CD14-positive monocyte (primary cell): ENCODE data around the gene CDH4. TPM values are rescaled to one million over a fixed set of nuclear protein-coding genes. Genes with fewer than 3 reads are reported as not detected.

ENCODE experiments used
- DNase-seq, 3 donors: peaks; one replicate each; pipeline ENCODE4 v3.0.0-alpha.2; 2011 to 2022
- H2AFZ ChIP-seq: 2 replicates; pipeline ENCODE4 v1.6.0; 2012; ENCODE audit warnings: mild to moderate bottlenecking, low read depth, low read length, inconsistent platforms; ENCODE audit not compliant: insufficient read depth, poor library complexity, severe bottlenecking
- H3K27ac ChIP-seq, 2 donors: 1 replicate in 1 of 2; 2 replicates in 1 of 2; pipeline ENCODE4 v1.5.1; 2012 to 2013; ENCODE audit warnings: low read length in 2 of 2, control low read depth in 1 of 2, inconsistent platforms in 1 of 2, low read depth in 1 of 2, mild to moderate bottlenecking in 1 of 2
- H3K27me3 ChIP-seq, 2 donors: one replicate each; pipeline versions ENCODE4 v1.6.0 to v1.6.1; 2011 to 2013; ENCODE audit warnings: low read length in 2 of 2; ENCODE audit not compliant: control insufficient read depth in 2 of 2, insufficient read depth in 2 of 2
- H3K36me3 ChIP-seq, 2 donors: replicated peaks in 1 of 2; 1 replicate in 1 of 2; 2 replicates in 1 of 2; pipeline versions ENCODE4 v1.5.1 to v1.6.1; 2012 to 2013; ENCODE audit warnings: low read length in 2 of 2, control low read depth in 1 of 2, inconsistent platforms in 1 of 2, mild to moderate bottlenecking in 1 of 2; ENCODE audit not compliant: insufficient read depth in 2 of 2, control insufficient read depth in 1 of 2
- H3K4me1 ChIP-seq, 2 donors: 1 replicate in 1 of 2; 2 replicates in 1 of 2; pipeline versions ENCODE4 v1.5.1 to v1.6.1; 2012 to 2013; ENCODE audit warnings: low read length in 2 of 2, control low read depth in 1 of 2, inconsistent platforms in 1 of 2, mild to moderate bottlenecking in 1 of 2, moderate library complexity in 1 of 2; ENCODE audit not compliant: insufficient read depth in 2 of 2, control insufficient read depth in 1 of 2
- H3K4me2 ChIP-seq: replicated peaks from 2 replicates; pipeline ENCODE3; 2012; ENCODE audit warnings: low read length, moderate library complexity, mild to moderate bottlenecking; ENCODE audit not compliant: poor library complexity, severe bottlenecking; ENCODE audit errors: extremely low read depth
- H3K4me3 ChIP-seq, 3 experiments: fragments of 200-600 bp in 1 of 3; sonication (generic) in 1 of 3; replicated peaks in 1 of 3; 1 replicate in 2 of 3; 2 replicates in 1 of 3; pipeline ENCODE4 v1.5.1; 2011 to 2013; ENCODE audit warnings: low read length in 3 of 3, mild to moderate bottlenecking in 3 of 3, control low read depth in 2 of 3, low read depth in 2 of 3, inconsistent platforms in 1 of 3, moderate library complexity in 1 of 3
- H3K79me2 ChIP-seq: 2 replicates; pipeline ENCODE4 v1.6.0; 2012; ENCODE audit warnings: mild to moderate bottlenecking, control low read depth, inconsistent platforms, low read length, moderate library complexity; ENCODE audit not compliant: insufficient read depth
- H3K9ac ChIP-seq: 2 replicates; pipeline ENCODE4 v1.6.0; 2017; ENCODE audit warnings: low read length, mild to moderate bottlenecking; ENCODE audit not compliant: insufficient read depth, poor library complexity, severe bottlenecking
- H3K9me3 ChIP-seq, 2 donors: replicated peaks in 1 of 2; 1 replicate in 1 of 2; 2 replicates in 1 of 2; pipeline versions ENCODE4 v1.5.1 to v1.6.1; 2012 to 2013; ENCODE audit warnings: low read length in 2 of 2, control low read depth in 1 of 2; ENCODE audit not compliant: control insufficient read depth in 1 of 2, insufficient read depth in 1 of 2
- H4K20me1 ChIP-seq: 2 replicates; pipeline ENCODE4 v1.6.0; 2012; ENCODE audit warnings: mild to moderate bottlenecking, low read length, control low read depth, moderate library complexity; ENCODE audit not compliant: insufficient read depth
- H3K27ac Mint-ChIP-seq, 7 donors: one replicate each; pipeline ENCODE4 v1.8.0; 2020; ENCODE audit warnings: mild to moderate bottlenecking in 7 of 7, mixed read lengths in 7 of 7, moderate library complexity in 6 of 7, inconsistent platforms in 2 of 7
- H3K27me3 Mint-ChIP-seq, 3 donors: one replicate each; pipeline ENCODE4 v1.8.0; 2021 to 2022; ENCODE audit warnings: low read depth in 3 of 3, mild to moderate bottlenecking in 3 of 3, mixed read lengths in 3 of 3, moderate library complexity in 3 of 3, inconsistent platforms in 1 of 3
- H3K36me3 Mint-ChIP-seq, 2 donors: one replicate each; pipeline ENCODE4 v1.8.0; 2020; ENCODE audit warnings: mixed read lengths in 2 of 2, inconsistent platforms in 1 of 2, mild to moderate bottlenecking in 1 of 2
- H3K4me1 Mint-ChIP-seq: one replicate; pipeline ENCODE4 v1.8.0; 2020; ENCODE audit warnings: mild to moderate bottlenecking, mixed read lengths
- H3K4me3 Mint-ChIP-seq, 2 donors: one replicate each; pipeline ENCODE4 v1.8.0; 2020; ENCODE audit warnings: mild to moderate bottlenecking in 2 of 2, mixed read lengths in 2 of 2, moderate library complexity in 1 of 2
- H3K9me3 Mint-ChIP-seq, 7 donors: one replicate each; pipeline ENCODE4 v1.8.0; 2020 to 2022; ENCODE audit warnings: mixed read lengths in 7 of 7, mild to moderate bottlenecking in 6 of 7, moderate library complexity in 6 of 7, inconsistent platforms in 2 of 7
- CTCF ChIP-seq: fragments of 200-600 bp; IDR thresholded peaks from one replicate; pipeline ENCODE4 v1.8.0; 2022; ENCODE audit warnings: antibody characterized with exemption, mild to moderate bottlenecking
- WGBS: methylation state at CpG from one replicate; pipeline ENCODE4 v1.1.5; 2013; ENCODE audit warnings: missing lambda C conversion rate; ENCODE audit not compliant: insufficient coverage; 5-methylcytosine and 5-hydroxymethylcytosine counted together
- intact Hi-C, 2 donors: fragments of 100-400 bp; cut with micrococcal nuclease; formaldehyde crosslinking; loops; one replicate each; pipeline versions ENCODE4 v1.15.0 to v1.15.1; 2023
- polyA plus RNA-seq, 3 donors: library from polyadenylated mRNA; depleted of rRNA in 1 of 3; unstranded in 2 of 3; stranded (reverse) in 1 of 3; fragments of 300-500 nt in 2 of 3; fragments of >200 nt in 1 of 3; fragmentation: Illumina TruSeq in 2 of 3; gene quantifications; 1 replicate in 2 of 3; 2 replicates in 1 of 3; pipeline ENCODE4 v1.2.3, GENCODE V29; 2012 to 2021

CDH4 gene
- polyA plus RNA-seq, 3 donors, result not detected

- peaks cover 2 to 42% (median 21%) of the 10 kb centered on the region in 7 donors for H3K9me3 Mint-ChIP-seq
- H3K27ac ChIP-seq, result no peak overlapping the region
- no peaks in the 10 kb centered on the region for H4K20me1 ChIP-seq
- H2AFZ ChIP-seq, result no peak overlapping the region
- H3K4me3 ChIP-seq, result no peak overlapping the region
- TF ChIP-seq CTCF, result no peak
- H3K27me3 Mint-ChIP-seq, result no peaks in the 10 kb centered on the region
- H3K27ac Mint-ChIP-seq, result no peak overlapping the region
- H3K4me3 Mint-ChIP-seq, result no peak overlapping the region
- 95% methylated on average over 12 of the region's 12 CpGs for WGBS
- H3K27me3 ChIP-seq, result no peaks in the 10 kb centered on the region
- H3K4me1 ChIP-seq, result no peaks in the 10 kb centered on the region
- H3K9me3 ChIP-seq, result peaks cover 65 to 79% of the 10 kb centered on the region in 2 donors
- no peaks in the 10 kb centered on the region for H3K4me1 Mint-ChIP-seq
- no peaks in the 10 kb centered on the region for H3K79me2 ChIP-seq
- no peak overlapping the region for H3K9ac ChIP-seq
- H3K36me3 ChIP-seq, result no peaks in the 10 kb centered on the region
- H3K36me3 Mint-ChIP-seq, result no peaks in the 10 kb centered on the region
- intact Hi-C loops, result no loop called here
- DNase-seq, result no peak
- no peak overlapping the region for H3K4me2 ChIP-seq
These were observed 124.6 kb downstream of the CDH4 start for GRCh38 chr20:61376541-61377240.

GRCh38 chr20:61378694-61379355 is 126.8 kb downstream of the CDH4 start:
- 78% methylated on average over 3 of the region's 7 CpGs for WGBS
- no peaks in the 10 kb centered on the region for H3K36me3 Mint-ChIP-seq
- no peak overlapping the region for H3K27ac ChIP-seq
- no peaks in the 10 kb centered on the region for H3K4me1 ChIP-seq
- no peak overlapping the region for H3K4me3 ChIP-seq
- intact Hi-C loops, result no loop called here
- H3K79me2 ChIP-seq, result no peaks in the 10 kb centered on the region
- H3K27me3 ChIP-seq, result no peaks in the 10 kb centered on the region
- peaks cover 0 to 1% (median 0%) of the 10 kb centered on the region in 3 donors for H3K27me3 Mint-ChIP-seq
- H4K20me1 ChIP-seq, result no peaks in the 10 kb centered on the region
- H3K9me3 Mint-ChIP-seq, result peaks cover 6 to 38% (median 17%) of the 10 kb centered on the region in 7 donors
- H3K36me3 ChIP-seq, result no peaks in the 10 kb centered on the region
- no peak overlapping the region for H3K9ac ChIP-seq
- no peak overlapping the region for H3K4me3 Mint-ChIP-seq
- no peak overlapping the region for H2AFZ ChIP-seq
- no peak for TF ChIP-seq CTCF
- H3K9me3 ChIP-seq, result peaks cover 62 to 68% of the 10 kb centered on the region in 2 donors
- H3K4me1 Mint-ChIP-seq, result no peaks in the 10 kb centered on the region
- H3K4me2 ChIP-seq, result no peak overlapping the region
- no peak for DNase-seq
- no peak overlapping the region for H3K27ac Mint-ChIP-seq
